HG03108 (cell line): ENCODE results near the gene ARL17B.
A peak's percentile ranks its signal among the peaks of the same experiment; 100 is the strongest.
"Not testable (repeated sequence)": the region's sequence is repeated elsewhere in the genome, so short reads cannot be mapped to it uniquely, and the experiment has no call there.

Experiments used
- ATAC-seq: cut with Tn5 transposase; IDR thresholded peaks from one replicate; pipeline ENCODE4 v1.9.1; 2021; ENCODE audit warnings: moderate library complexity; ENCODE audit not compliant: unreplicated experiment

ARL17B gene

GRCh38 chr17:46361755-46362154 lies at the start of gene ARL17B:
ARL17B (minus strand) TSS chr17:46361766; CDS start chr17:46358397, 3,369 bp downstream.
- peak; percentile 68 for ATAC-seq

- ATAC-seq = not testable (repeated sequence)
Observed at GRCh38 chr17:46409864-46410263, 48.3 kb upstream of the ARL17B start.

- ATAC-seq = not testable (repeated sequence)
Observed at GRCh38 chr17:46407155-46407554, 45.6 kb upstream of the ARL17B start.

- ATAC-seq = not testable (repeated sequence)
Observed at GRCh38 chr17:46401033-46401787, 39.6 kb upstream of the ARL17B start.

- not testable (repeated sequence) for ATAC-seq
Observed at GRCh38 chr17:46400543-46400942, 39.0 kb upstream of the ARL17B start.

GRCh38 chr17:46399993-46400392 lies 38.4 kb upstream of the ARL17B start:
- not testable (repeated sequence) for ATAC-seq

- ATAC-seq = not testable (repeated sequence)
Observed at GRCh38 chr17:46396292-46396691, 34.7 kb upstream of the ARL17B start.

GRCh38 chr17:46393702-46394101 lies 32.1 kb upstream of the ARL17B start:
- not testable (repeated sequence) for ATAC-seq

- not testable (repeated sequence) for ATAC-seq
Observed at GRCh38 chr17:46385491-46385890, 23.9 kb upstream of the ARL17B start.

GRCh38 chr17:46383118-46383517 lies 21.6 kb upstream of the ARL17B start:
- ATAC-seq = not testable (repeated sequence)

- not testable (repeated sequence) for ATAC-seq
Observed at GRCh38 chr17:46373418-46373817, 11.9 kb upstream of the ARL17B start.

GRCh38 chr17:46372236-46373229 lies 11.0 kb upstream of the ARL17B start:
- peak; percentile 71 for ATAC-seq

- not testable (repeated sequence) for ATAC-seq
Observed at GRCh38 chr17:46367520-46367919, 6.0 kb upstream of the ARL17B start.

- ATAC-seq = peak; percentile 47
Observed at GRCh38 chr17:46361145-46361735, 326 bp downstream of the ARL17B start.

- ATAC-seq = not testable (repeated sequence)
Observed at GRCh38 chr17:46353856-46354255, 7.7 kb downstream of the ARL17B start.

- not testable (repeated sequence) for ATAC-seq
Observed at GRCh38 chr17:46349060-46349459, 12.5 kb downstream of the ARL17B start.

- ATAC-seq = not testable (repeated sequence)
Observed at GRCh38 chr17:46348345-46348744, 13.2 kb downstream of the ARL17B start.

GRCh38 chr17:46342131-46342530 lies 19.4 kb downstream of the ARL17B start:
- not testable (repeated sequence) for ATAC-seq

GRCh38 chr17:46341220-46341619 lies 20.3 kb downstream of the ARL17B start:
- ATAC-seq = not testable (repeated sequence)

GRCh38 chr17:46294831-46295230 lies 66.7 kb downstream of the ARL17B start, which contains the start of gene LRRC37A:
LRRC37A (plus strand) TSS chr17:46295131; CDS start chr17:46295134, 3 bp downstream.
- ATAC-seq = not testable (repeated sequence)

- ATAC-seq = not testable (repeated sequence)
Observed at GRCh38 chr17:46291618-46292017, 69.9 kb downstream of the ARL17B start.
